Measurements from ENCODE around the gene SP1.
"Not testable (repeated sequence)": the region's sequence is repeated elsewhere in the genome, so short reads cannot be mapped to it uniquely, and the experiment has no call there.

The SP1 gene

GRCh38 chr12:53414756-53415417, 34.9 kb downstream of the SP1 start:
- DNase-seq = no peak

DNA sequence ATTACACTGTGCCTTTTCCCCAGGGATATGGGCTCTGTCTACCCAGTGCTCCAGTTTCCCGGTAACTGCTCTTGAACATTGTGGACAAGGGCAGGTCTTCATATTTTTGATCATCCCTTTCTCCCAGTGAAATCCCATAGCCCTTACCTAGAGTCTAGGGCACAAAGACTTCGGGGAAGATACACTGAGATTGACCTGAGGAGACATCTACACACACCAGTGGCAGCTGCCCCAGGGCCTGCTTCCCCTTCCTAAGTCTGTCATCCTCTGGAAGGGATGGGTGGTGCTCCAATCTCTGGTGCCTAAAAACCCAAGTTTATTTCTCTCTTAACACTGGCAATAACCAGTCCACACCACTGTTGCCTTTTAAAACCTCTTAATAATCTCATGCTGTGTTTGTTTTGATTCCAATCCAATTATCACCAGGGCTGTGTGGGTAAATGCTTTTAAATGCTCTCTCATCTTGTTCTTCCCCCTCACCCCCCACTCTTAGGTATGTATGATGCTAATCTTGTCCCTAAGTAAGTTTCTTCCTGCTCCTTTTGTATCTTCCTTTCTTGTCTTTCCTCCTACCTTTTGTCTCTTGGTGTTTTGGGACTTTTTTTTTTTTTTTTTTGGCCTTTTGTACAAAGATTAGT, 35.9 kb downstream of the SP1 start:
- DNase-seq = not testable (repeated sequence)

DNA sequence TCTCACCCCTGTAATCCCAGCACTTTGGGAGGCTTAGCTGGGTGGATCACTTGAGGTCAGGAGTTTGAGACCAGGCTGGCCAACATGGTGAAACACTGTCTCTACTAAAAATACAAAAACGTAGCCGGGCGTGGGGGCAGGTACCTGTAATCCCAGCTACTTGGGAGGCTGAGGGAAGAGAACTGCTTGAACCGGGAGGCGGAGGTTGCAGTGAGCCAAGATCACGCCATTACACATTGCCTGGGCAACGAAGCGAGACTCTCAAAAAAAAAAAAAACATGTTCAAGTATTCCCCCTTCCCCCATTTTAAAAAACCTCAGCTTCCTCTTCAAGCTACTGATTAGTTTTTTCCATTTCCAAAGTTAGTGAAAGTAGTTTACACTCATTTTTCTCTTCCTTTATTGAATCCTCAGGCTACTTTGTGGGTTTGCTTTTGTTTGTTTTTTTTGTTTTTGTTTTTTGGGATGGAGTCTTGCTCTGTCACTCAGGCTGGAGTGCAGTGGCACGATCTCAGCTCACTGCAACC, 37.4 kb downstream of the SP1 start:
- not testable (repeated sequence) for DNase-seq

DNA sequence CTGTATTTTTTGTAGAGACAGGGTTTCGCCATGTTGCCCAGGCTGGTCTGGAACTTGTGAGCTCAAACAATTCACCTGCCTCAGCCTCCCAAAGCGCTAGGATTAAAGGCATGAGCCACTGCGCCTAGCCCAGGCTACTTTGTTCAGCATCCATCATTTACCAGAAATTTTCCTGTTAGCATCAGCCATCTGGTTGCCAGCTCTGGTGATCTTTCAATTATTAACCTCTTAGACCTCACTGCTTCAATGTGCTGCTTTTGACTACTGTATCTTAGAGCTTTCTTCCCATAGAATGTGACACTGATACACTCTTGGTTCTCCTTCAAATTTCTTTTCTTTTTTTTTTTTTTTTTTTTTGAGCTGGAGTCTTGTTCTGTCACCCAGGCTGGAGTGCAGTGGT, 38.2 kb downstream of the SP1 start:
- DNase-seq = no peak

GRCh38 chr12:53419756-53420155, 39.8 kb downstream of the SP1 start:
- DNase-seq = no peak

GRCh38 chr12:53422247-53422646, 42.3 kb downstream of the SP1 start:
- DNase-seq = not testable (repeated sequence)

GRCh38 chr12:53423597-53423996, 43.6 kb downstream of the SP1 start, which contains the start of gene AMHR2:
TSS of gene AMHR2 (plus strand) at chr12:53423855. CDS start at chr12:53423935, 80 bp downstream.
- DNase-seq = no peak

GRCh38 chr12:53424626-53425514, 44.9 kb downstream of the SP1 start:
- DNase-seq = no peak

- no peak for DNase-seq
Observed at GRCh38 chr12:53425515-53426150, 45.7 kb downstream of the SP1 start.

GRCh38 chr12:53427905-53428594, 48.1 kb downstream of the SP1 start:
- DNase-seq = peak; percentile 81

DNA sequence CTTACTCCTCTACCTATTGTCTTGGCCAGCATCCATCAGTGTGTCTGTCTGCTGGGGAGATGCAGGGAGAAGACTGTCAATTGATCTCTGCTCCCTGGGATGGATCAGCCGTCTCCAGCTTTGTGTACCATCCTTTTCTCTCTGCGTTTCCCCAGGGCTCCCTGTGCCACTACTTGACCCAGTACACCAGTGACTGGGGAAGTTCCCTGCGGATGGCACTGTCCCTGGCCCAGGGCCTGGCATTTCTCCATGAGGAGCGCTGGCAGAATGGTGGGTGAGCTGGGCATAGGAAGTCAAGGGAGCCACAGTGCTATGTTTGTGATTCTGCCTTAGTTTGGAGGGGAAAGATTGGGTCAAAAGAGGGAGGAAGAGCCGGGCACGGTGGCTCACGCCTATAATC, 48.8 kb downstream of the SP1 start:
- DNase-seq = no peak

GRCh38 chr12:53430116-53430515, 50.1 kb downstream of the SP1 start:
- DNase-seq = no peak

- DNase-seq = peak; percentile 76
Observed at GRCh38 chr12:53431187-53431586, 51.2 kb downstream of the SP1 start.

DNA sequence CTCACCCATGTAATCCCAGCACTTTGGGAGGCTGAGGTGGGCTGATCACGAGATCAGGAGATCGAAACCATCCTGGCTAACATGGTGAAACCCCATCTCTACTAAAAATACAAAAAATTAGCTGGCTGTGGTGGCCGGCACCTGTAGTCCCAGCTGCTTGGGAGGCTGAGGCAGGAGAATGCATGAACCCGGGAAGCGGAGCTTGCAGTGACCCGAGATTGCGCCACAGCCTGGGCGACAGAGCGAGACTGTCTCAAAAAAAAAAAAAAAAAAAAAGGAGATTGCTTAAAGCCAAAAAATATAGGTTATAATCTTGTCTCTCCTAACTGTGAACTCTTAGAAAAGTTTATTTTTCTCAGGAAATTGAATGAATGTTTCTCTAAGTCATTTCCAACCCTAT, 55.4 kb downstream of the SP1 start:
- DNase-seq = not testable (repeated sequence)

GRCh38 chr12:53439582-53439981, 59.6 kb downstream of the SP1 start:
- not testable (repeated sequence) for DNase-seq

GRCh38 chr12:53441040-53441833, 61.3 kb downstream of the SP1 start, which contains the start of gene PRR13:
TSS of gene PRR13 (plus strand) at chr12:53441734. CDS start at chr12:53442715, 981 bp downstream.
- DNase-seq = peak; percentile 100

DNA sequence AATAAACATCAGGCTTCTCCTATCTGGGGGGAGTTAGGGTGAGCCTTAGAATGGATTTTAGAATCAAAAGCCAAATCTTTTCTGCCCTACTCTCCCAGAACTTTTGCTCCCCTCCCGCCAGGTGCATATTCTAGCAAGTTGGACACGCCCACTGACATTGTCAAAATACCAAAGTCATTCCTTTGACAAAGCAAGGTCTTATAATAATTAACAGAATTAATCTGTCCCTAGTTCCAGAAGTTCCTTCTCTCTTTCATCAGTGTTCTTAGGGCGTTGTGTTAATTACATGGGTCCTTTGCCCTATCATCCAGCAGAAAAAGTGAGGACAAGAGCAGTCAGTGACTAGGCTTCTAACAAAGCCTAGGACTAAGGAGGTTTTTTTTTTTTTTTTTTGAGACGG, 64.0 kb downstream of the SP1 start:
- DNase-seq = no peak

DNA sequence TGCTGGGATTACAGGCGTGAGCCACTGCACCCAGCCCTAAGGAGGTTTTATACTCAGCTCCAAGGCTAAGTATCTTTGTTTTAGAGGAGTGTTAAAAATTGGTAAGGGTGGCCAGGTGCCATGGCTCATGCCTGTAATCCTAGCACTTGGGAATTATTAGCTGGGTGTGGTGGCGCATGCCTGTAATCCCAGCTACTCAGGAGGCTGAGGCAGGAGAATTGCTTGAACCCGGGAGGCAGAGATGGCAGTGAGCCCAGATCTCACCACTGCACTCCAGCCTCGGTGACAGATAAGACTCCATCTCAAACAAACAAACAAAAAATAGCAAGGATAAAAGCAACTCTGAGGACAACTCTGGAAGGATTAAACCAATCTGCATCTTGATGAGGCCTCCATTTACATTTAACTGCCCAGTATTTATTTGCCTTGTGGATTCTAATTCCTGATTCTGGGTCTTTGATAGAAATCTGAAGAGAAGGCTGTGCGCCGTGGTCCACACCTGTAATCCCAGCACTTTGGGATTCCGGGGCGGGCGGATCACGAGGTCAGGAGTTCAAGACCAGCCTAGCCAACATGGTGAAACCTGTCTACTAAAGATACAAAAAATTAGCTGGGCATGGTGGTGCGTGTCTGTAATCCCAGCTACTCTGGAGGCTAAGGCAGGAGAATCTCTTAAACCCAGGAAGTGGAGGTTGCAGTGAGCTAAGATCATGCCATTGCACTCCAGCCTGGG, 64.8 kb downstream of the SP1 start:
- not testable (repeated sequence) for DNase-seq

DNA sequence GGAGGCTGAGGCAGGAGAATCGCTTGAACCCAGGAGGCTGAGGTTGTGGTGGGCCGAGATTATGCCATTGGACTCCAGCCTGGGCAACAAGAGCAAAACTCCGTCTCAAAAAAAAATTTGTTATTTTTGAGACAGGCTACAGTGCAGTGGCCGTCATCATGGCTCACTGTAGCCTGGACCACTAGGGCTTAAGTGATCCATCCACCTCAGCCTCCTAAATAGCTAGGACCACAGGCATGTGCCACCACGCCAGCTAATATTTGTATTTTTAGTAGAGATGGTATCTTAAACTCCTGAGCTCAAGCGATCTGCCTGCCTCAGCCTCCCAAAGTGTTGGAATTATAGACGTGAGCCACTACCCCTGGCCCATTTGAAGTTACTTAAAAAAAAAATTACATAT, 71.0 kb downstream of the SP1 start:
- no peak for DNase-seq

- DNase-seq = peak; percentile 100
Observed at GRCh38 chr12:53451661-53452158, 71.7 kb downstream of the SP1 start, which contains the start of gene PCBP2. TSS of gene PCBP2 (plus strand) at chr12:53452102. CDS start at chr12:53454801, 2,699 bp downstream.
